SK-N-SH (cell line): ENCODE results near the gene AKAP6. TPM values are rescaled to one million over a fixed set of nuclear protein-coding genes. Genes with fewer than 3 reads are reported as not detected.

ENCODE experiments used
- CTCF ChIA-PET: fragments of 300-600, 350-600 bp; formaldehyde crosslinking; extraction: SDS; loops from one replicate; lab custom pipeline; 2021; lab: Yijun Ruan, JAX
- POLR2A ChIA-PET: fragments of 350-600 bp; sonication (Branson Sonifier 250); formaldehyde crosslinking; extraction: SDS; loops from one replicate; lab custom pipeline; 2020; ENCODE audit warnings: antibody characterized with exemption, inconsistent platforms; lab: Yijun Ruan, JAX
- DNase-seq: peaks from one replicate; pipeline ENCODE4 v3.0.0; 2012
- H2AFZ ChIP-seq: fragments of 200-600 bp; sonication (generic); 2 replicates; pipeline ENCODE4 v1.8.1; 2016; ENCODE audit warnings: antibody characterized with exemption, mild to moderate bottlenecking, low read depth
- H3F3A ChIP-seq: fragments of 200-600 bp; sonication (generic); replicated peaks from 2 replicates; pipeline ENCODE3; 2016; ENCODE audit warnings: antibody characterized with exemption, mild to moderate bottlenecking; ENCODE audit not compliant: insufficient read depth
- H3K27ac ChIP-seq, 2 experiments: fragments of 200-500 bp in 1 of 2; fragments of 200-600 bp in 1 of 2; sonication (Bioruptor generic) in 1 of 2; sonication (generic), shearing (Covaris generic) in 1 of 2; 2 replicates each; pipeline versions ENCODE4 v1.5.1 to v1.6.1; 2014 to 2016; ENCODE audit warnings: low read depth in 2 of 2, inconsistent platforms in 1 of 2, low read length in 1 of 2, mild to moderate bottlenecking in 1 of 2, mixed read lengths in 1 of 2
- H3K27me3 ChIP-seq: fragments of 200-600 bp; sonication (generic), shearing (Covaris generic); 2 replicates; pipeline ENCODE4 v1.6.1; 2016; ENCODE audit warnings: mixed run types; ENCODE audit not compliant: insufficient read depth
- H3K36me3 ChIP-seq, 2 experiments: fragments of 200-500 bp in 1 of 2; fragments of 200-600 bp in 1 of 2; sonication (Bioruptor generic) in 1 of 2; sonication (generic) in 1 of 2; replicated peaks in 1 of 2; 2 replicates each; pipeline versions ENCODE3 to v1.5.1; 2014 to 2016; ENCODE audit warnings: low read length in 1 of 2, mild to moderate bottlenecking in 1 of 2; ENCODE audit not compliant: insufficient read depth in 2 of 2, control insufficient read depth in 1 of 2
- H3K4me1 ChIP-seq, 2 experiments: fragments of 200-500 bp in 1 of 2; fragments of 200-600 bp in 1 of 2; sonication (Bioruptor generic) in 1 of 2; sonication (generic), shearing (Covaris generic) in 1 of 2; 2 replicates each; pipeline versions ENCODE4 v1.5.1 to v1.6.1; 2014 to 2016; ENCODE audit warnings: low read depth in 1 of 2, low read length in 1 of 2, mixed run types in 1 of 2; ENCODE audit not compliant: insufficient read depth in 2 of 2, control insufficient read depth in 1 of 2
- H3K4me2 ChIP-seq: fragments of 200-600 bp; sonication (generic), shearing (Covaris generic); 2 replicates; pipeline ENCODE4 v1.6.1; 2017; ENCODE audit warnings: mixed run types
- H3K4me3 ChIP-seq, 2 experiments: fragments of 200-500 bp in 1 of 2; fragments of 200-600 bp in 1 of 2; sonication (Bioruptor generic) in 1 of 2; sonication (generic), shearing (Covaris generic) in 1 of 2; 2 replicates each; pipeline versions ENCODE4 v1.5.1 to v1.8.1; 2014 to 2016; ENCODE audit warnings: low read depth in 2 of 2, inconsistent platforms in 1 of 2, low read length in 1 of 2, mild to moderate bottlenecking in 1 of 2, mixed read lengths in 1 of 2, moderate library complexity in 1 of 2
- H3K79me2 ChIP-seq: fragments of 200-600 bp; sonication (generic); 2 replicates; pipeline ENCODE4 v1.8.1; 2017; ENCODE audit warnings: mild to moderate bottlenecking; ENCODE audit not compliant: insufficient read depth
- H3K9ac ChIP-seq: fragments of 200-600 bp; sonication (generic); 2 replicates; pipeline ENCODE4 v1.6.1; 2017; ENCODE audit warnings: mixed run types
- H3K9me2 ChIP-seq: fragments of 200-600 bp; sonication (generic); 2 replicates; pipeline ENCODE4 v1.6.1; 2017; ENCODE audit warnings: mixed run types
- H3K9me3 ChIP-seq: fragments of 200-600 bp; sonication (generic); 2 replicates; pipeline ENCODE4 v1.6.1; 2017; ENCODE audit warnings: mixed run types, mild to moderate bottlenecking, moderate library complexity
- H4K20me1 ChIP-seq: fragments of 200-600 bp; sonication (generic); 2 replicates; pipeline ENCODE4 v1.6.1; 2017; ENCODE audit warnings: mild to moderate bottlenecking, mixed run types; ENCODE audit not compliant: insufficient read depth
- CHD2 ChIP-seq: fragments of 150-350 bp; IDR thresholded peaks from 2 replicates; pipeline ENCODE4 v1.6.1; 2018; ENCODE audit warnings: low read length; ENCODE audit not compliant: partially characterized antibody
- EZH2phosphoT487 ChIP-seq: fragments of 200-600 bp; sonication (generic); IDR thresholded peaks from 2 replicates; pipeline ENCODE4 v1.6.1; 2017; ENCODE audit warnings: low read depth, mixed run types, mild to moderate bottlenecking, antibody characterized with exemption, moderate library complexity, borderline replicate concordance
- FOSL2 ChIP-seq: IDR thresholded peaks from 2 replicates; pipeline ENCODE4 v1.4.0; 2012; ENCODE audit warnings: low read depth, mild to moderate bottlenecking, moderate library complexity, borderline replicate concordance
- JUND ChIP-seq: IDR thresholded peaks from 2 replicates; pipeline ENCODE4 v1.4.0; 2012
- MEF2A ChIP-seq: IDR thresholded peaks from 2 replicates; pipeline ENCODE4 v1.4.0; 2012; ENCODE audit warnings: low read depth, borderline replicate concordance
- NFIC ChIP-seq: IDR thresholded peaks from 2 replicates; pipeline ENCODE4 v1.4.0; 2012; ENCODE audit warnings: borderline replicate concordance
- POLR2AphosphoS5 ChIP-seq: IDR thresholded peaks from 2 replicates; pipeline ENCODE4 v1.6.1; 2012; ENCODE audit warnings: low read depth, low read length
- RAD21 ChIP-seq: IDR thresholded peaks from 2 replicates; pipeline ENCODE4 v1.6.1; 2012; ENCODE audit warnings: mild to moderate bottlenecking, low read length
- RXRA ChIP-seq: IDR thresholded peaks from 2 replicates; pipeline ENCODE4 v1.4.0; 2012; ENCODE audit warnings: low read depth, mild to moderate bottlenecking, borderline replicate concordance
- SIN3A ChIP-seq: IDR thresholded peaks from 2 replicates; pipeline ENCODE4 v1.6.1; 2012; ENCODE audit warnings: low read depth, mild to moderate bottlenecking, low read length, moderate library complexity, borderline replicate concordance
- TCF12 ChIP-seq: IDR thresholded peaks from 2 replicates; pipeline ENCODE4 v1.4.0; 2012
- TEAD4 ChIP-seq: IDR thresholded peaks from 2 replicates; pipeline ENCODE4 v1.4.0; 2012; ENCODE audit warnings: mild to moderate bottlenecking, borderline replicate concordance; ENCODE audit not compliant: insufficient read depth
- YY1 ChIP-seq: IDR thresholded peaks from 2 replicates; pipeline ENCODE4 v1.4.0; 2012; ENCODE audit warnings: low read depth, mild to moderate bottlenecking
- WGBS: methylation state at CpG from one replicate; pipeline ENCODE4 v1.1.6; 2017; ENCODE audit warnings: low lambda C conversion rate; 5-methylcytosine and 5-hydroxymethylcytosine counted together
- polyA plus RNA-seq, 3 experiments: library from polyadenylated mRNA; depleted of rRNA; stranded (reverse); fragments of >200 nt; gene quantifications; 2 replicates each; pipeline ENCODE4 v1.2.3, GENCODE V29; 2012
- TF ChIP-seq, protein P1 (sequence below): IDR thresholded peaks from 2 replicates; pipeline ENCODE4; 2012
- TF ChIP-seq, protein P2 (sequence below): IDR thresholded peaks from 2 replicates; pipeline ENCODE4 v1.6.1; 2012; ENCODE audit warnings: mild to moderate bottlenecking, low read depth, low read length, moderate library complexity
- TF ChIP-seq, protein P3 (sequence below): IDR thresholded peaks from 2 replicates; pipeline ENCODE4 v1.4.0; 2012; ENCODE audit warnings: low read depth, borderline replicate concordance
- TF ChIP-seq, protein P4 (sequence below): fragments of 150-350 bp; IDR thresholded peaks from 2 replicates; pipeline ENCODE4 v1.6.1; 2017; ENCODE audit warnings: antibody characterized with exemption, low read length, low read depth, borderline replicate concordance

AKAP6 gene
- polyA plus RNA-seq, 1 of the 3 experiments (the other 2 are of a cell fraction), result 1.7 TPM

GRCh38 chr14:32341947-32342846, 13.1 kb downstream of the AKAP6 start:
- H4K20me1 ChIP-seq, result no peaks in the 10 kb centered on the region
- H3K36me3 ChIP-seq, result peaks cover 0 to 2% of the 10 kb centered on the region in 2 experiments
- H2AFZ ChIP-seq, result peak overlapping the region; percentile 58; the same call in 1 of the 2 replicates
- H3K79me2 ChIP-seq, result no peaks in the 10 kb centered on the region
- ChIA-PET POLR2A (no interaction called here), CTCF (interaction anchor here (1.1 to 2.7 kb wide), 3 partner anchors 11 to 218 kb away, joined by 3 to 9 read pairs (median 3); partner anchors contain the start of gene AKAP6)
- no peaks in the 10 kb centered on the region for H3K27me3 ChIP-seq
- no peak overlapping the region for H3K4me3 ChIP-seq
- H3K9me3 ChIP-seq, result no peaks in the 10 kb centered on the region
- no peak overlapping the region for H3K9ac ChIP-seq
- H3K4me2 ChIP-seq, result no peak overlapping the region
- no peak for TF ChIP-seq CHD2
- peak; percentile 55 for TF ChIP-seq TCF12
- TF ChIP-seq, protein P1, sequence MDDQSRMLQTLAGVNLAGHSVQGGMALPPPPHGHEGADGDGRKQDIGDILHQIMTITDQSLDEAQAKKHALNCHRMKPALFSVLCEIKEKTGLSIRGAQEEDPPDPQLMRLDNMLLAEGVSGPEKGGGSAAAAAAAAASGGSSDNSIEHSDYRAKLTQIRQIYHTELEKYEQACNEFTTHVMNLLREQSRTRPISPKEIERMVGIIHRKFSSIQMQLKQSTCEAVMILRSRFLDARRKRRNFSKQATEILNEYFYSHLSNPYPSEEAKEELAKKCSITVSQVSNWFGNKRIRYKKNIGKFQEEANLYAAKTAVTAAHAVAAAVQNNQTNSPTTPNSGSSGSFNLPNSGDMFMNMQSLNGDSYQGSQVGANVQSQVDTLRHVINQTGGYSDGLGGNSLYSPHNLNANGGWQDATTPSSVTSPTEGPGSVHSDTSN, result peak; percentile 22; the same call in 1 of the 2 replicates
- TF ChIP-seq RXRA, result no peak
- TF ChIP-seq POLR2AphosphoS5, result no peak
- no peak for TF ChIP-seq MEF2A
- TF ChIP-seq, protein P2, sequence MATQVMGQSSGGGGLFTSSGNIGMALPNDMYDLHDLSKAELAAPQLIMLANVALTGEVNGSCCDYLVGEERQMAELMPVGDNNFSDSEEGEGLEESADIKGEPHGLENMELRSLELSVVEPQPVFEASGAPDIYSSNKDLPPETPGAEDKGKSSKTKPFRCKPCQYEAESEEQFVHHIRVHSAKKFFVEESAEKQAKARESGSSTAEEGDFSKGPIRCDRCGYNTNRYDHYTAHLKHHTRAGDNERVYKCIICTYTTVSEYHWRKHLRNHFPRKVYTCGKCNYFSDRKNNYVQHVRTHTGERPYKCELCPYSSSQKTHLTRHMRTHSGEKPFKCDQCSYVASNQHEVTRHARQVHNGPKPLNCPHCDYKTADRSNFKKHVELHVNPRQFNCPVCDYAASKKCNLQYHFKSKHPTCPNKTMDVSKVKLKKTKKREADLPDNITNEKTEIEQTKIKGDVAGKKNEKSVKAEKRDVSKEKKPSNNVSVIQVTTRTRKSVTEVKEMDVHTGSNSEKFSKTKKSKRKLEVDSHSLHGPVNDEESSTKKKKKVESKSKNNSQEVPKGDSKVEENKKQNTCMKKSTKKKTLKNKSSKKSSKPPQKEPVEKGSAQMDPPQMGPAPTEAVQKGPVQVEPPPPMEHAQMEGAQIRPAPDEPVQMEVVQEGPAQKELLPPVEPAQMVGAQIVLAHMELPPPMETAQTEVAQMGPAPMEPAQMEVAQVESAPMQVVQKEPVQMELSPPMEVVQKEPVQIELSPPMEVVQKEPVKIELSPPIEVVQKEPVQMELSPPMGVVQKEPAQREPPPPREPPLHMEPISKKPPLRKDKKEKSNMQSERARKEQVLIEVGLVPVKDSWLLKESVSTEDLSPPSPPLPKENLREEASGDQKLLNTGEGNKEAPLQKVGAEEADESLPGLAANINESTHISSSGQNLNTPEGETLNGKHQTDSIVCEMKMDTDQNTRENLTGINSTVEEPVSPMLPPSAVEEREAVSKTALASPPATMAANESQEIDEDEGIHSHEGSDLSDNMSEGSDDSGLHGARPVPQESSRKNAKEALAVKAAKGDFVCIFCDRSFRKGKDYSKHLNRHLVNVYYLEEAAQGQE, result no peak
- peak; percentile 13; the same call in 1 of the 2 replicates for TF ChIP-seq JUND
- peak; percentile 22; the same call in 1 of the 2 replicates for TF ChIP-seq FOSL2
- peak overlapping the region in 1 of 2 experiments; percentile 51; a peak in 3 of 4 replicates for H3K27ac ChIP-seq
- 94% methylated on average over 2 of the region's 2 CpGs for WGBS
- DNase-seq, result no peak
- H3K4me1 ChIP-seq, result peaks cover 5 to 11% of the 10 kb centered on the region in 2 experiments; a peak in 3 of 4 replicates
- no peaks in the 10 kb centered on the region for H3K9me2 ChIP-seq
- H3F3A ChIP-seq, result peaks cover 8% of the 10 kb centered on the region

- ChIA-PET CTCF (interaction anchor here (1.1 kb wide), 1 partner anchor 13 kb away, joined by 3 read pairs; the partner anchor contains the start of gene AKAP6), POLR2A (no interaction called here)
- no peak for DNase-seq
- Histone ChIP-seq H3K4me3 (no peak overlapping the region), H3K27ac (peak overlapping the region in 1 of 2 experiments; percentile 51; a peak in 2 of 4 replicates), H2AFZ (no peak overlapping the region), H3K36me3 (peaks cover 0 to 2% of the 10 kb centered on the region in 2 experiments), H3F3A (peaks cover 8% of the 10 kb centered on the region), H3K9ac (no peak overlapping the region), H3K79me2 (no peaks in the 10 kb centered on the region), H4K20me1 (no peaks in the 10 kb centered on the region), H3K4me1 (peaks cover 5 to 11% of the 10 kb centered on the region in 2 experiments; a peak in 3 of 4 replicates), H3K9me2 (no peaks in the 10 kb centered on the region), H3K9me3 (no peaks in the 10 kb centered on the region), H3K4me2 (no peak overlapping the region), H3K27me3 (no peaks in the 10 kb centered on the region)
- WGBS, result 71% methylated on average over 2 of the region's 2 CpGs
- TF ChIP-seq, protein P3, sequence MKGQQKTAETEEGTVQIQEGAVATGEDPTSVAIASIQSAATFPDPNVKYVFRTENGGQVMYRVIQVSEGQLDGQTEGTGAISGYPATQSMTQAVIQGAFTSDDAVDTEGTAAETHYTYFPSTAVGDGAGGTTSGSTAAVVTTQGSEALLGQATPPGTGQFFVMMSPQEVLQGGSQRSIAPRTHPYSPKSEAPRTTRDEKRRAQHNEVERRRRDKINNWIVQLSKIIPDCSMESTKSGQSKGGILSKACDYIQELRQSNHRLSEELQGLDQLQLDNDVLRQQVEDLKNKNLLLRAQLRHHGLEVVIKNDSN, result no peak
- no peak for TF ChIP-seq CHD2
- no peak for TF ChIP-seq RAD21
- TF ChIP-seq, protein P1, result no peak
- TF ChIP-seq TEAD4, result no peak
- TF ChIP-seq YY1, result no peak
- no peak for TF ChIP-seq EZH2phosphoT487
- no peak for TF ChIP-seq SIN3A
- no peak for TF ChIP-seq NFIC
- no peak for TF ChIP-seq RXRA
- TF ChIP-seq MEF2A, result no peak
- TF ChIP-seq, protein P4, sequence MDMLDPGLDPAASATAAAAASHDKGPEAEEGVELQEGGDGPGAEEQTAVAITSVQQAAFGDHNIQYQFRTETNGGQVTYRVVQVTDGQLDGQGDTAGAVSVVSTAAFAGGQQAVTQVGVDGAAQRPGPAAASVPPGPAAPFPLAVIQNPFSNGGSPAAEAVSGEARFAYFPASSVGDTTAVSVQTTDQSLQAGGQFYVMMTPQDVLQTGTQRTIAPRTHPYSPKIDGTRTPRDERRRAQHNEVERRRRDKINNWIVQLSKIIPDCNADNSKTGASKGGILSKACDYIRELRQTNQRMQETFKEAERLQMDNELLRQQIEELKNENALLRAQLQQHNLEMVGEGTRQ, result no peak
Observed at GRCh38 chr14:32342847-32343194, 13.7 kb downstream of the AKAP6 start.
